GM18498 (cell line): ENCODE results near the gene ELF4.

Source experiments
- ATAC-seq: cut with Tn5 transposase; IDR thresholded peaks from one replicate; pipeline ENCODE4 v1.9.1; 2021; ENCODE audit warnings: mild to moderate bottlenecking, moderate library complexity; ENCODE audit not compliant: unreplicated experiment

Gene ELF4

DNA sequence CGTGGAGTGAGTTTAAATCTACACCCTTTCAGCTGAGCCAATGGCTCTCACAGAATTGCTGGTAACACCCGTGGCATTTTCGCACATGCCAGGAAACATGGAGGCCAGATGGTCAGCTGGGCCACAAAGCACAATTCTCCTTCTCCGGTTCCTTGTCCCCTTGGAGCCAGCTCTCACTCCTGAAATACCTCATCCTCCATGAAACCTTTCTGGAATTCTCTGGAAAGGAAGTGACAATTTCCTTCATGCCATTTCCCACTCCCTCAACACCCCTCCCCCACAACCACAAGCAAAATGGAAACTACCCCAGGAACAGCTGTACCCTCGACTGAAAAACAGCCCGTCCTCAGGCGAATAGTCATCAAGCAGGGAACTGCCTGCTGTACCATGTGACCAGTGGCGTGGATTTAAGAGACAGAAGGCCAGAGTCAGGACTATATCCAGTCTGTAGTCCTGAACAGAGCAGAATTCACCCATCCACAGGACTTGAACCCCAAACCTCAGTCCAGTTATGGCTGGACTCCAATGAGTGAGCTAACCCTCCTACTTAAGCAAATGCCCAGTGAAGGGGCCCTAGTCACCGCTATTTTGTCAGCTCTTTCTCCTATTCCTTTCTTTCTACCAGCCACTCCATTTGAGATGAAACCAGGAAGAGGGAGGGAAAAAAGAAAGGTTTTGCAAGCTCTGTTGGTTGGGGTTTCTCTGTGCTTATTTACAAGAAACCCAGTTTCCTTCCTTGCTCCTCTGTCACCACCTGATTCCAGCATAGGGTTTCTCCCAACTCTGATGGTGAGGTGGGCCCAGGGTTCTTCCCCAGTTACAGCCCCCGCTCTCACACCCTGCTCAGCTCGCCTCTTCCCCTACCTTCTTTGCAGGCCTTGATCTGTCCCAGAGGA, 24.5 kb downstream of the ELF4 start:
- no peak for ATAC-seq

DNA sequence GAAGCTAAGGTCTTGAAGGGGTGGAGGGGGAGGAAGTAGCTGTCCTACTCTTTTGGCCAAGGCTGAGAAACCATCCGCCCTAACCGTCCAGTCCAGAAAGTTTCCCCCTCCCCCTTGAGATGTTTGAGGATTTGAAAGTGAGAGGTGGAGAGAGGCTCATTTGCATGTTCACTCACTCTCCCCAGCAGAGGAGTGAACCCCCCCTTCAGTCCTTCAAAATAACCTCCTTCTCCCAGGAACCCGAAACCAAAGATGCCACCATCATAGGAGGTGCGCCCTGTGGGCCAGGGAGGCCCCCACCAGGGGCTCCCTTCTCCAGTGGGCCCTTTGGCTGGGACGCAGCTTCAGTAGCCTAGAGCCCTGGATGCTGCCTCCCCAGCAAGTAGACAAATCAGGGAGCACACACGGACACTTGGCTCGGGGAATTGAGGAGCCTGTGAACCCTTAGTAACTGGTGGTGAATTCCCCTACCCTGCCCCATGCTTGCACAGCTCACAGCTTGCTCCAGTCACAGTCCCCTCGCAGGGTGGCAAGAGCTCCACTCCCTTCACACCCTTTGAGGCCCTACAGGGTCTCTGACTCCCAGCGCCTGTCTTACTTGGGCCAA, 25.6 kb downstream of the ELF4 start:
- ATAC-seq = peak; percentile 42

DNA sequence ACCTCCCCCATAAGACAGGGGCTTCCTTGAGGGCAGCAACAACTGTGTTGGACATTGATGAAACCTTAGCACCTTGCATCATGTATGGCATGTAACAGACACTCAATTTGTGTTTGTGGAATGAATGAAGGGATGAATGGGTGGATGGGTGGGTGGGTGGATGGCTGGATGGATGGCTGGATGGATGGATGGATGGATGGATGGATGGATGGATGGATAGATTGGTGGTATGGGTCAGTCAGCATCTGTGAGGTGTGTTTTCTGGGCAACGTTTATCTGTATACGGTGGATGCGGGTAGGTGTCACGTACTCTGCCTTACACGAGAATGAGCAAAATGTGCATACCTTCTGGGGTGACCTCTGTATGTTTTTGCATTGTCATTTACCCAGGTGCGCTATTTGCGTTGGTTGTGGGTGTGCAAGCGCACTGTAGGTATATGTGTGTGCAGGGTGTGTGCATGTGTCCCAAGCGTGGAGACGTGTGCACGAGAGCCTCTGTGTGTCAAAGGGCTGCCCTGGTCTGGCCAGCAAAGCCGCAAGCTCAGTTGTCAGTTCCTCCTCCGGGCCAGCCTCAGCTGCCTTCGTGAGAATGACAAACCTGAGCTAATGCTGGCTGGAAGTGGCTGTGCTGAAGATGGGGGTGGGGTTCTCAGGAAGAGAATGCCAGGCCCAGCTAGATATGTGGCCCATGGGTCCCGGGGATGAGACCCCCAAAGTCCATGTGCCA, 26.5 kb downstream of the ELF4 start:
- ATAC-seq = peak; percentile 31

DNA sequence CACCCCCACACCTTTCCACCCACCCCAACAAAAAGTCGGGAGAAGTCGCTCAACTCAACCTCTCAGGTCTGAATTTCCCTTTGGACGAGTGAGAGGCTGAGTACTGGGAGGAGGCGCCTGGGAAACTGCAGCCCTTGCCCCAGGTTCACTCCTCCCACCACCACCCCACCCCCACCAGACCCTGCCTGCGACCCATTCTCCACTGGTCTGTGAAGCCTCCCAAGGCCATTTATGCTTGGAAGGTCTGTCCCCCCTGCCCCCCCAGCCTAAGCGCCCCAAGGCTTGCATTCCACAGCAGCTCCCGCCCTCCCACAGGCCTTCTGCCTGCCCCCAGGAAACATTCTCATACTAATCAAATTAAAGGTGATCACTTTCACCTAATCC, 27.2 kb downstream of the ELF4 start:
- no peak for ATAC-seq

DNA sequence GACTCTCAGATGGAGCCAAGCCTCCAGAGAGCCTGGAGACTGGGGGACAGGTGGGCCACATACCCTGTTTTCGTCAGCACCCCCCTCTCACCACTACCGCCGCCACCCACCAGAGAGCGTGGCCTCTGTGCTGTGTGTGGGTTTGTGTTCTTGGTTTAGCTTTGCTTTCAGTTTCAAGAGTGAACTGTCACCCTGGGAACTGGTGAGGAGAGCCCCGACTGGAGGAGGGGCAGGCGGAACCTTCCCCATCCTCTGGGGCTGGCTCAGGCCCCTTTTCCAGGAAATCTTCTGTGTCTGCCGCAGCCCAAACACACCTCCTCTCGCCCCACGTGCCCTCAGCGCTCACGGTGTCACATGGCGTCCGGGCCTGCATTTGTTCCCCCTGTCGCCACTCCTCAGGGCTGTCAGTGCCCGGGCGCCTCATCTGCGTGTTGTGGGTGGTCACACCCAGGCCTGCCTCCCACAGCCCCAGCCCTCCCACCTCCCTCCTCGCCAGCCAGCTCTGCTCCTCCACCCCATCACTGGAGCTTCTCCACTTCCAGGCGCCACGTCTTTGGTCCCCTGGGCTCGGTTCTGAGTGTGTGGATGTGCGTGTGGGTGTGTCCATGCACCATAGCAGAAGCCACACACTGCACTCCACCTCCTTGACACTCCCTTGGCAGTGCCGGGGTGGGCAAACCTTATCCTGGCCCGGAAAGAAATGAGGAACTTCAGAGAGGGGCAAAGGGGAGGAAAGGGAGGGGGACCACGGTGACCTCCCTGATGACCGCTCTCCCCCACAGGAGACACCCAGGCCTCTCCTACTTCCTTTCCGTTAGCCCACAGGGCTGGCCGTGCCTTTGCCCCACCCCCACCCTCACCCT, 27.8 kb downstream of the ELF4 start:
- peak; percentile 62 for ATAC-seq

DNA sequence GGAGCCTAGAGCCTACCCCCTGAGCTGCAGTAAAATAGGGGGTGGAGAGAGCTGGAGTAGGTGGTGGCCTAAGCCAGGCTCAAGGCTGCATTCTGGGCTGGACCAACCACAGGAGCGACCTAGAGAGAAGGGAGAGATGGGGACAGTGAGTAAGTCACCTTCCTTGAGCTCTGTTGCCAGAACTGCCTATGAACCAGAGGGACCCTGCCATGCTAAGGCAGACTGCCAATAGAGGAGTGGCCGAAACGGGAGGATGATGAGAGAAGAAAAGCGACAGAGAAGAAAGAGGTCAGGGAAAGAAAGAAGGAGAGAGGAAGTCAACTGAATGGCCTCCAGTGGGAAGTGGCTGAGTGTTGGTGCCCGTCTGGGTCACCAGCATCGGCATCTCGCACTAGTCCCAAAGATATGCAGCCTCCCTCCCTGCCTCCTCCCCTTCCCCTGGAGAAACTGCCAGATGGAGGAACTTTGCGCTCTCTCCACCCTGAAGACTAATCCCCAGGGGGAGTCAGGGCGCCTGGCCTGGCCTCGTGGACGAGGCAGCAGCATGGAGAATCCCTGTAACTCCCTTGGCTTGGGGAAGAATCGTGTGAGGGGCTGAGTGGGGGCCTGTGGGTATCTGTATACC, 28.8 kb downstream of the ELF4 start:
- ATAC-seq = no peak

DNA sequence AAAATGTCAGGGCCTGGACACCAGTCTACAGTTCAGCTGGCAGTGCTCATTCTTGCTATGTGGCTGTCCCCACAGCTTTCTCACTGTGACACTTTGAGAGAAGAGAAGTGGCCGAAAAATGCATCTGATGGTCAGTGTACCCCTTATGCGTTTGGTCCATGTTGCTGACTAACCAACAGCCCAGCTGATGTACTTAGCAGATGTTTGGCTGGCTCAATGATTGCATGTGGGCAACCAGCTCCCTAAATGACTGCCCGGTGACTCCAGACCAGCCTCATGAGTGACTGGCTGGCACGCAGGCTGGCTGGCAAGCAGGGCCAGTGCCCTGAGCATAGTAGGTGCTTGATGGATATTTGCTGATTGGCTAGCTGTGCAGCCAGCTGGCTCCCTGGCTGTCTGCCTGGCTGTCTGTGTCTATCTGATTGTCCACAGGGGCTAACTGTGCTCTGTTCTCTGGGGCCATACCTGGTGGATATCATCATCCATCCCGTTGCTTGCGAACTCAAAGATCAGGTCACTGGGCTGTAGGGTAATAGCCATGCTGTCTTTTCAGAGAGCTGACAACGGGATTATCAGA, 29.4 kb downstream of the ELF4 start:
- ATAC-seq = no peak

DNA sequence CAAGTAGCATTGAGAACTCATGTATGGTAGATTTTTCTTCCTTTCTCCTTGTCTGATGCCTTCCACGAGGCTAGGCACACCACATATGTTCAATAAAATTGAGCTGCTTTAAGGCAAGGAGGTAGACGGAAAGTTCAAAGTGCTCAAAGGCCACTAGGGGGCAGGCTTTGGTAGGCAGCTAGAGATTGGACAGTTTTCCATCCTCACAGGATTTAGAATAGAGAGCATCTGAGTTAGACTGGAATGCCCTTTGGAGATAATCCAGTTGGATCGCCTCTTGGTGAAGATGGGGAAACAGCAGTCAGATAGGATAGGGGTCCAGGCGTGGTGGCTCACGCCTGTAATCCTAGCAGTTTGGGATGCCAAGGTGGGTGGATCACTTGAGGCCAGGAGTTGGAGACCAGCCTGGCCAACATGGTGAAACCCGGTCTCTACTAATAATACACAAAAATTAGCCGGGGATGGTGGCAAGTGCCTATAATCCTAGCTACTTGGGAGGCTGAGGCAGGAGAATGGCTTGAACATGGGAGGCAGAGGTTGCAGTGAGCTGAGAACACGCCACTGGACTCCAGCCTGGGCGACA, 30.4 kb downstream of the ELF4 start:
- no peak for ATAC-seq

DNA sequence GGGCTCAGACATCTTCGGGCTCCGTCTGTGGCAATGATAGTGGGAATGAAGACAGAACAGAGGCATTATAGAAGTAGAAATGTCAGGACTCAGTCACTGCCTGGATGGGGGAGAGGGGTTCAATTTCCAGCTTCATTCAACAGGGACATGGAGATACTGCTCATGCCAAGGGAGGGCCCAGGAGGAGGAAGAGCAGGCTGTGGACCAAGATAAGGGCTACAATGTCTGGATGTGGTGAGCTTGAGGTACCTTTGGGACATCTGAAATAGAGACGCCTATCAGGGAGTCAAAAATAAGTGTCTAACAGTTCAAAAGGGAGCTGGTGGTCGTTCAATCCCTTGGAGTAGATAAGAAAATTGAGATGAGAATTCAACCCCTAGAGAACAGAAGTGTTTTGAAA, 34.5 kb downstream of the ELF4 start:
- ATAC-seq = no peak

DNA sequence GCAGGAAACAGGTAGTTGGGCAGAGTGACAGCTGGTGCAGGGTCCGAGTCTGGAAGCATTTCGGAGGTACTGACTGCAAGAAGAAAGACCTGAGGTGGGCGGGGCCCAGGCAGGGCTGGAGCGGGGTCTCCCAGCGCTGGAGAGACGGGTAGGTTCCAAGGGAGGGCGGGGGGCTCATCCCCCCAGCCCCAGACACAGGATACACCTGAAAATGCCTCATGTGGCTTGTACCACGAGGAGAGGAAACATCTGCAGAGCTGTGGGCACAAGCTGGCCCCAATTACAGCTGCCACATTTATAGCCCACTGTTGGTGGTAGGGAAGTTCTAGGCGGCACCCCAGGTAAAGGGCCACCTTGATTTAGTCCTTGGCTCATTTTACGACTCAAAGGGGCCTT, 38.0 kb downstream of the ELF4 start:
- no peak for ATAC-seq

DNA sequence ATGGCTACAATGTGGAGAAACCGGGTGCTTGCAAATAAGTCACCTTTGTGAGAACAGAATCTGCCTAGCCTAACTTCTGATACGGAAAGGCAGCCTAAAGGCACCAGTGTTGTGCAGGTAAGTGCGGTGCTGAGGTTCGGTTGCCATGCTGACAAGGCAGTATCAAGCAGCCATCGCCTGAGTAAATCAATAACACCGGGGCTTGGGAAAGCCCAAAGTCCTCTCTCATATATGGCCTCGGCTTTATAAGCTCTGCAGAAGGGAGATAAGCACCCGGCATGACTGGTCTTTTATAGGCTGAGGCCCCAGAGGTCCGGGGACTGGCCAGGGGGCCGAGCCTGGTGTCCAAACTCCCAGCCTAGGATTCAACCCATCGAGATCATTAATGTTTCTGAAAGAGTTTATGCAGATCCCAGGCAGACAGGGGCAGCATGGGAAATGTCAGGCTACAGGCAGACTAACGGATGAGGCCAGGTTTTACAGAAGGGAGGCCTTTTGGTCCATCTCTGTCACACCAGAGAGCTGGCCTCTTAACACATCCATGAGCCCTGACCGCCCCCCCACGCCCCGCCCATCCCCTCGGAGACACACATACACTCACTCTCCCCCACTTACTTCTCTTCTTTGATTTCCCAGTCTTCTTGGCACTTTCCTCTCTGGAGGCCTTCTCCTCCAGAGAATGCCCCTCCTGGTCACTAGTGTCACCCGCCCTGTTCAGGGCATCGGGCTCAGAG, 38.5 kb downstream of the ELF4 start:
- ATAC-seq = no peak

DNA sequence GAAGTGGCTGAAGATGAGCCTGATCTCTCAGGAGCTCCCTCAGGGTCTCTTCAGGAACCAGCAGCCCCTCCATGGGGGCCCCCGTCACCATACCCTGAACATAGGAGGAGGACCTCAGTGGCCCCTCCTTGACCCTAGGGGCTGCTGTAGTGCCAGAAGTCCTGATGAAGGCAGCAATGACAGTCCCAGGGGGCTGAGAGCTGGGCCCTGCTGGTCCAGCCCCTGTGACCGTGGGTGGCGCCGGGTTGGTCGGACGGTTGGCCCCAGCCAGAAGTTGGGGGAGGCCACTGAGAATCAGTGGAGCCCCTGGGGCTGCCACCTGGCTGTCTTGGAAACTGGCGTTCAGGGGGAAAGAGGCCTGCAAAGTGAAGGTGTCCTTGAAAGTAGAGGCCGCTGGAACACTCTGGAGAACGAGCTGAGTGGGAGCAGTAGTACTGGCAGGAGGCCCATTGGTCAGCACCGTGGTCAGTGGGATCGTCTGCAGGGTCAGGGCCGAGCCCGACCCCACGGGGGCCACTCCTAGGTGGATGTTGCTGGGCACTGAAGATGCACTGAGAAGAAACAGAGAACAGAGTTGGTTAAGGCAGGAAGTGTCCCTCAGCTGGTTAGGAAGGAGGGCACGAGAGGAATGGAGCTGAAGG, 43.2 kb downstream of the ELF4 start:
- no peak for ATAC-seq

DNA sequence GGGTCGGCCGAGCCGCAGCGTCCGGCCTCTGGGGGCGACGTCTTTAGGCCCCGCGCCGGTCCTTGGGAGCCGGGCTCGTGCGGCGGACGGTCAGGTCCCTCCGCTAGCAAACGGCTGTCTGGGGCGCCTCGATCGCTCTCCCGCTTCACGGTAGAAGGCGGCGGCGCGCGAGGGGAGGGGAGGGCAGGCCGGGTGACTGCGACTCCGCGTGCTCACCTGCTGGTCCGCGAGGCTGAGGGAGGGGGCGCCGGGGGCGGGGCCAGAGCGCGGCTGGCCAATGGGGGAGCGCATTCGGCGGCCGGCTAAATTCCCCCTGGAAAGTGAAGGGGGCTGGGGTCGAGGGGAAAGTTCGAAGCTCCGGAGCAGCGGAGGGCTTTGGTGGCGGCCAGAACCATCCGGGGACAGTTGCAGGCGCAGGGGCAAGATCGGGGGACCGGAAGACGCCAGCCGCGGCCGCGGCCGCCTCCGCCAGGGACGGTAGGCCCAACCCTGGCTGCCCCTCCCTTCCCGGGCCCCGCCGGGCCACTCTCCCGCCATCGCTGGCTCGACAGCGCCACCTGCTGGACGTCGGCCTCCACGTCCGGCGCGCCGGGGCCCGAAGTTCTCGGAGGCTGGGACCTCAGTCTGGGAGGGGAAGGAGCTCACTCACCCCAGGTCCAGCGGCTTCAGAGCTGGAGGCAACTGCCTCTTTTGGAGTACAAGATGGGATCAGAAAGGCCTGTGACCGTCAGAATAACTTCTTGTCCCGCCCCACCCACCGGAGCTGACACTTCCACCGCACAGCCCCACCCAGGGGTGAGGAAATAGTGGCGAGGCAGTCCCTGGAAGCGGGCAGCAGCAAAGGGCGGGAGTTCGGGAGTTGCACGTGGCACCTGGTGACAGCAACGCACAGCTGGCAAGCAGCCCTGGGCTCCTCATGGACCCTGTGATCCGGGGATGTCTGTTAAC, 49.9 kb downstream of the ELF4 start:
- ATAC-seq = peak; percentile 95

DNA sequence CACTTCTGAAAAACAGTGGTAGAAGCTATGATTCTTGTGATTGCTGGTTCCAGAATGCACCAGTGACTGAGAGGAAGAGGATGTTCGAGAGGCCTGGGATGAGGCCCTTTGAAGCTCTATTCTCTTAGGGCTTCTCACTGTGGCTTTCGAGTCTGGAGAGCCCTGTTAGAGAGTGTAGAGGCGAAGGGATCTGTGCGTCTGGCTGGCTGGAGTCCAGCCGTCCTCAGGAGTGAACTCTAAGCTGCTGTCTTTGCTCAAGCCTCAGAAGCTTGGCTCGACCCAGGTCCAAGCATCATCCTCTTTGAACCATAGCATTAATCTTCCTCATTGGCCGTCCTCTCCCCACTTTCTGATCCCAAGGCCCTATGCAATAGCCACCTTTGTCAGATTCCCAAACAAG, 51.6 kb downstream of the ELF4 start:
- ATAC-seq = no peak

DNA sequence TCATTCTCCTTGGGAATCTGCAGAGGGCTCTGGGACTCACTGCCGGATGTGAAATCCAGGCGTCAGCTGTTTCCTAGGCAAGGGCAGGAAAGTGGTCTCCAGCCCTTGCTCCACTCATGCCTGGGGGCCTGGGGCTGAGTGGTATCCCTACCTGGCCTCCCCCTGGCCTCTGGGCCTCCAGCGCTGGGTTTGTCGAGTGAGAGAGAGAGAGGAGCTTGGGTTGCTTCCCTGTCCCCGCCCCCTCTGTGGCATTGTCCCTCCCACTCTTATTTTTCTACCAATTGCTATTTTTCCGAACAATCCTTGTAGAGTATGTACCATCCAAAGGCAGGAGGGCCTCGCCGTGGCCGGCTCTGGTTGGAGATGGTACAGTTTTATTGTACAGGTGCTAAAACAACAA, 53.1 kb downstream of the ELF4 start:
- no peak for ATAC-seq

DNA sequence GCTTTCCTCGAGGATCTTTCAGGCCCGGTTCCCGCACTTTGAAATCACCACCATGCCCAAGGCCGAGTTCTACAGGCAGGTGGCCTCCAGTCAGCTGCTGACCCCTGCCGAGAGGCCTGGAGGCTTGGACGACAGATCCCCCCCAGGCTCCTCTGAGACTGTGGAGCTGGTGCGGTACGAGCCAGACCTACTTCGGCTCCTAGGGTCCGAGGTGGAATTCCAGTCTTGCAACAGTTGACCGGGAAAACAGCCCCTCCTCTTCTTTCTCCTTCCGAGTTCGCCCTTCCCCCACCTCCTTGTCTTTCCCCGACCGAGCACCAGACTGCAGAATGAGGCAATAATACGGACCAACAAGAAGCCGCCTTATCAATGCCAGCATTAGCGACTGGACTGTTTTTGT, 54.4 kb downstream of the ELF4 start:
- ATAC-seq = no peak

DNA sequence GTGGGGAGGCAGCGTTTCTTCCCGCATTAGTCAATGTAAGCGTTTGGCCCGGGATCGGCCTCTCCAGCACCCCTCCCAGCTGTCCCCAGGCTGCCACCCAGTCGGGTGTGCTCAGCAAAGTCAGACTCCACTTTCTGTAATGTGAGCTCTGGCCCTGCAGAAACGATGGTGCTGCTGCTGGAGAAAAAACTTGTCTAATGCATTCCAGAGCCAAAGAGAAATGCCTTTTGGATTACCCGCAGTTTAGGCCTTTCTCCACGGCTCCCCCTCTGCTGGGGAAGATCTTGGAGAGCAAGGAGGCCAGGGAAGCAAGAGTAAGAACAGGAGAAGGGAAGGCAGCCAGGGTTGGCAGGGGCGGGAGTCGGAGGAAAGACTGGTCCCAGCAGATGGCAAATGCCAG, 55.2 kb downstream of the ELF4 start:
- no peak for ATAC-seq

DNA sequence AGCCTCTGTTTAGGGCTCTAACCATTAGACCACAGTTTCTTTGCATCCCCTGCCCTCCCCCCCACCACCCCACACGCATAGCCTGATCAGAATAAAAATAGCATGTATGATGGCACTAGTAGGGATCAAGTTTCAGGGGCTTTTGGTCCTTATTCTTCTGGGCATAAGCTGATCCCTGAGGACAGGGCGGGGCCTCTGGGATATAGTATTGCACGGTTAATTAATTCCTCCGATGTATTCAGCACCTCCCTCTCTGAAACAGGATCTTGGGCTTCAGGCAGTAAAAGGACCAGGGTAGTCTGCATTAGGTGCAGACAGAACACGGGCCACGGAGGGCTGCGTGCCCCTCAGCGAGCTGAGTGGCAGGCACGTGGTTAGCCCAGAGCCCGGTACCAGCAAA, 57.1 kb downstream of the ELF4 start:
- ATAC-seq = no peak
